NCI-H524 treated with DMSO at 0.1 percent for 48 hours (cell line): Measurements from ENCODE around the gene USP2.
"Not testable (repeated sequence)": the region's sequence is repeated elsewhere in the genome, so short reads cannot be mapped to it uniquely, and the experiment has no call there.

Experiments
- DNase-seq: peaks from one replicate; lab custom pipeline; 2025; lab: John Stamatoyannopoulos, UW

The USP2 gene

DNA sequence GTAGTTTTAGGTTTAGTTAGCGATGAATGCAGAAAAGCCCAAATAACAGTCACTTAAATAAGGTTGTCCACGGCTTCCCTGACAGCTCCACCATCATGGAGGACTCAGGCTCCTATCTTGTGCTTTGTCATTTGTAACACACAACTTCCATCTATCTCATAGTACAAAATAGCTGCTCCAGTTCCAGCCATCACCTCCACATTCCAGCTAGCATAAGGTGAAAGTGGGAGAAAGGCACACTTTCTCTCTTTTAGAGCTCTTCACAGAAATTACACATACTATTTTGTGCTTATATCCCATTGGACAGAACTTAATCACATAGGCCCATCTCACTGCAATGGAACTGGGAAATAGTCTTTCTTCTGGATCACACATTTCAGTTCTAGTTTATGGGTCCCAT, 32.8 kb upstream of the USP2 start:
- no peak for DNase-seq

DNA sequence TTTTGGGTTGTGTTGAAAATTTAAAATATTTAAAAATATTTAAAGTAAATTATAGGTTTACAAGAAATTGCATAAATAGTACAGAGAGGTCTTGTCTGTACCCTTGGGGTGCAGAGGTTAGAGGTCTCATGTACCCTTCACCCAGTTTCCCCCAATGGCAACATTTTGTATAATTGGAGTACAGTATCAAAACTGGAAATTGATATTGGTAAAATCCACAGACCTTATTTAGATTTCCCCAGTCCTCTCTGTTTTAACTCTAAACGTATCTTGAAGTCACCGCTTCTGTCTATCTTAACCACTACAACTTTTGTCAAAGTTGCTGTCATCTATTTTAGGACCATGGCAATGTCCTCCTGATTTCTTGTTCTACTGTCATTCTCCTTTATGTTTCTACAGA, 30.6 kb upstream of the USP2 start:
- no peak for DNase-seq

DNA sequence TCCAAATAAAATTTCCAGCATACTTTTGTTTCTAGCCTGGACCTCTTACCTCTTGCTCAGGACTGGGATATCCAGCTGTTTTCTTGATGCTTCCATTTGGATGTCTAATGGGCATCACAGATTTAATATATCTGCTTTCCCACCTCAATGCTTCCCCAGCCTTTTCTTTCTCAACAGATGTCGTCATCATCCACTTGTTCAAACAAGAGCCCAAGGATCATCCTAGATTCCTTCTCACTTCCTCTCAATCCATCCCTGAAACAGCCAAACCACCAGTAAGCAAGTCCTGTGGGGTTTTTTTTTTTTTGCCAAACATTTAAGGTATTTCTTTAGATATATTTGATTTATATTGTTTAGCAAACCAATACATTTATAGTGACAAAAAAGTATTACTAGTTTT, 29.0 kb upstream of the USP2 start:
- DNase-seq, result no peak

DNA sequence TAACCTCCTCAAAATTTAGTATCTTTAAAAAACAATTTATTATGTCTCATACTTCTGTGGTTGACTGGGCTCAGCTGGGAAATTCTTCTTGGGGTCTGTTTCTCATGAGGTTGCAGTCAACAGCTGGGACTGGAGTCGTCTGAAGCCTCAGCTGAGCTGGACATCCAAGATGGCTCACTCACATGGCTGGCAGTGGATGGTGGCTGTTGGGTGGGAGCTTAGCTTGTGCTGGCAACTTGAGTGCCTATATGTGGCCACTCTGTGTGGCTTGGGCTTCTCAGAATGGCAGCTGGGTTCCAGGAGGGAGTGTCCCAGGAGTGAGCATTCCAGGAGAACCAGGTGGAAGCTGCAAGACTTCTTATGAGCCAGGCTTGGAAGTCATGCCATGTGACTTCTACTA, 28.2 kb upstream of the USP2 start:
- no peak for DNase-seq

DNA sequence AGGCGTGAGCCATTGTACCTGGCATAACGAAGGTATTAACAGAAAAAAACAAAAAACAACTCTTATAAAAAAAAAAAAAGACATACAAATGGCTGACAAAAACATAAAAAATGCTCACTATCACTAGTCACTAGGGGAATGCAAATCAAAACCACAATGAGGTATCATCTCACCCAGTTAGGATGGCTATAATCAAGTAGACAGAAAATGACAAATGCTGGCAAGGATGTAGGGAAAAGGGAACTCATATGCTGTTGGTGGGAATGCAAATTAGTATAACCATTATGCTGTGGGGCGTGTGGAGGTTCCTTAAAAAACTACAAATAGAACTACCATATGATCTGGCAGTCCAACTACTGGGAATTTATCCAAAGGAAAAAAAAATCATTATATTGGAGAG, 24.5 kb upstream of the USP2 start:
- no peak for DNase-seq

DNA sequence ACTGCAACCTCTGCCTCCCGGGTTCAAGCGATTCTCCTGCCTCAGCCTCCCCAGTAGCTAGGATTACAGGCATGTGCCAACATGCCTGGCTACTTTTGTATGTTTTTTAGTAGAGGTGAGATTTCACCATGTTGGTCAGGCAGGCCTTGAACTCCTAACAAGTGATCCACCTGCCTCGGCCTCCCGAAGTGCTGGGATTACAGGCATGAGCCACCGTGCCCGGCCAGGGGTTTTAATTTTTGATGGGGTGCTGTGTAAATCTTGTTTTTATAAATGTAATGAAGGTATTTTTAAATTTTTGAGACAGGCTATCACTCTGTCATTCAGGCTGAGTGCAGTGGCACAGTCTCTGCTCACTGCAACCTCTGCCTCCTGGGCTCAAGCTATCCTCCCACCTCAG, 24.0 kb upstream of the USP2 start:
- DNase-seq, result not testable (repeated sequence)

DNA sequence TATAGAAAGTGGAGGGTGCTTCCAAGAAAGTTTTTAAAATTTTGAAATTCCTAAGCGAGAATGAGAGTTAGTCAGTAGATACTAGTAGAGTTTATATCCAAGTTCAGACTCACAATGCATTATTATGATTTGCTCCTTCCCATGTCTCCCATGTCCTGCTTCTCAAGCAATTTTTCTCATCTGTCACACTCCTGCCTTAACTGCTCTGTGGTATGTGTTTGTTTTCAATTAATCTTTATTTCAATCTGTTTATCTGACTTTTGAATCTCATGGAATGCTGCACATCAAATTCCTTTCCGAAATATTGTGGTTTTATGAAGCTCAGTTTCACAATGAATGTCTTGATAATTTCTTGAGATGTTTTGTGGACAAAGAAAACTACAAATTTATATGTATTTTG, 23.4 kb upstream of the USP2 start:
- DNase-seq, result no peak

DNA sequence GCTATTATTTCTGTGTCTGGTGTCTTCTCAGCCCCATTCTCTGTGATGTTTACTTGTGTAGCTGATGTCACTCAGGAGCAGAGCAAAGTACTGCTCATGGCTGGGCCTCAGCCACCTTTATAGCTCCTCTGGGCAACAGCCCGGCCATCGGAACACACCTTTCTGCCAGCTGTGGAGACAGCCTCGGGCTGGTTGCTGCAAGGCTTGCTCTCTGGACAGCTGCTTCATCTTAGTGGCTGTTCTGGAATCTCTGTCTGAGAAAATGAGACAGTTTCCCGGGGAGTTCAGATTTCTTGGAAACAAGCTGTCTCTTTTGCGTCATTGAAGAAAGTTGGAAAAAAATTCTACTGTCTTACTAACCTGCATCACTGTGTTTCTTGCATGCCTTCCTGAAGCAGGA, 21.5 kb upstream of the USP2 start:
- DNase-seq, result no peak

DNA sequence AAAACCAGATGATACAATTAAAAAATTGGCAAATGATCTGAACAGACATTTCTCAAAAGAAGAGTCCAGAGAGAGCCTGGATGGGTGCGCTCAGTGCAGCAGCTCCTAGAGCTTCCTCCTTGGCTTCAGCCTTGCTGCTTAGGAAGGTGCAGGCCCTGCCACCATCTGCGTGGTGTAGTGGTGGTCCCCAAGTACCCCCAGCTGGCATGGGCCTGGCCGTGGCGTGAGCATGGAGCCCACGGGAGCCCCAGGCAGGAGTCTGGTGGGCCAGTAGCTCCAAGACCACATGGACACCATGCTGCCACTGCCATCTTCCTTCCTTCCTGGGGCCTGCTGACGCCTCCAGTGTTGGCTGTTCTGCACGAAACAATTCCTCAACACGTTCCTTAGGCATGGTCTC, 21.0 kb upstream of the USP2 start:
- no peak for DNase-seq

DNA sequence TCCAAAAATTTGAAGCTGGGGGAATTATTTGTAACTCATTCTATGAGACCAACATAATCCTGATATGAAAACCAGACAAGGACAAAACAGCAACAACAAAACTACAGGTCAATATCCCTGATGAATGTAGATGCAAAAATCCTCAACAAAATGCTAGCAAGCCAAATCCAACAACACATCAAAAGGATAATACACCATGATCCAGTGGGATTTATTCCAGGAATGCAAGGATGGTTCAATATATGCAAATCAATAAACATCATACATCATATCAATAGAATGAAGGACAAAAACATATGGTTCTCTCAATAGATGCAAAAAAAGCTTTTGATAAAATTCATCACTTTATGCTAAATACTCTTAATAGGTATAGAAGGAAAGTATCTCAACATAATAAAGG, 19.4 kb upstream of the USP2 start:
- DNase-seq, result no peak

DNA sequence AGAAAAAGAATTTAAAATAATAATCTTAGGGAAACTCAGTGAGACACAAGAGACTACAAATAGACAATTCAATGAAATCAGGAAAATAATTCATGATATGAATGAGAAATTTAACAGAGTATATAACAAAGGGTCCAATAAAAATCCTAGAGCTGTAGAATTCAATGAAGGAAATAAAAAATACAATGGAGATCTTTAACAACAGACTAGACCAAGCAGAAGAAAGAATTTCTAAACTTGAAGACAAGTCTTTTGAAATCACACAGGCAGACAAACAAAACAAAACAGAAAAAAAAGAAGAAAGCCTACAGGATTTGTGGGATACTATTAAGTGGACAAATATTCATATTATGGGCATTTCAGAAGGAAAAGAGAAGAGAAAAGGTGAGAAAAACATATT, 16.2 kb upstream of the USP2 start:
- DNase-seq, result no peak

DNA sequence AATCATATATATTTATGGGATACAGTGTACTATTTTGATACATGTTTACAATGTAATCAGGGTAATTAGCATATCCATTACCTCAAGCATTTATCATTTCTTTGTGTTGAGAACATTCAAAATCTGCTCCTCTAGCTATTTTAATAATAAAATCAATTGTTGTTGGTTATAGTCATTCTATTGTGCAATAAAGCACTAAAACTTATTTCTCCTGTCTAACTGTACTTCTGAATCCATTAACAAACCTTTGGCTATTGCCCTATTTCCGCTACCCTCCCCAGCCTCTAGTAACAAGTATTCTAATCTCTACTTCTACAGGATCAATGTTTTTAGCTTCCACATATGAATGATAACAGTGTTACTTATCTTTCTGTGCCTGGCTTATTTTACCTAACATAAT, 15.3 kb upstream of the USP2 start:
- DNase-seq, result no peak

DNA sequence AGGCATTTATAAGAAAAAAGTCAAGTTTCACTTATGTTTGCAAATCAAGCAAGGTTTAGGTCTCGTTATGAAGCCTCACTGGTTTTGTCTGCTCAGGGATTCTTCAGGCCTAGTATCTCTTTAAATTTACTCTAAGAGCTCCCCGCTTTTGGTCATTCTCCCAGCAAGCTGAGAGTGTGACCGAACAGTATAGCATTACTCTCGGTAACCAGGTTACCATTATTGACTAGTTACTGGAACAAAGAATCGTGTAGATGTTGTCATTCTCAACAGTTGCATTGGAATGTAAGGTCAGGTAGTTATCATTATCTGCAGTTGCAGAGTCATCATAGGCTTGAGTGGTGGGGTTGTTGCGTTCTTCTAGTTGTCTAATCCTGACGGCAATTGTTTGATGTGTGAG, 9.8 kb upstream of the USP2 start:
- DNase-seq, result no peak

DNA sequence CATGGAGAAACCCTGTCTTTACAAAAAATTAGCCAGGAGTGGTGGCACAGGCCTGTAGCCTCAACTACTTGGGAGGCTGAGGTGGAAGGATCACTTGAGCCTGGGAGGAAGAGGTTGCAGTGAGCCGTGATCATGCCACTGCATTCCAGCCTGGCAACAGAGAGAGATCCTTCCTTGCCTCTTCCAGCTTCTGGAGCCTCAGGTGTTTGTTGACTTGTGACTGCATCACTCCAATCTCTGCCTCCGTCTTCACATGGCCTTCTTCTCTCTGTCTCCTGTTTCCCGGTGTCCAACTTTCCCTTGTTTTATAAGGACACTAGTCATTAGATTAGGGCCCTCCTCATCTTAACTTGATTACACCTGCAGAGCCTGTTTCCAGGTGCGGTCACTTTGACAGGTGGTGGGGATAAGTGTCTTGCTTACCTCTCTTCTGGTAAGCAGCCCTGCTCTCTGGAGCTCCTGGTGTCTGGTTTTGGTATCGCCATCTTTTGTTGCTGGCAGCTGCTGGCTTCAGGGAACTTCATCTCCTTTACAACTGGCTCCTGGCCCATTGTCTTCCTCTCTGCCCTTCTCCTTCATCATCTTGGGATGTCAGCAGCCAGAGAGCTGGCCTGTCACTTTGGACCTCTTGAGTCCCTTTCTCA, 8.2 kb upstream of the USP2 start:
- no peak for DNase-seq

DNA sequence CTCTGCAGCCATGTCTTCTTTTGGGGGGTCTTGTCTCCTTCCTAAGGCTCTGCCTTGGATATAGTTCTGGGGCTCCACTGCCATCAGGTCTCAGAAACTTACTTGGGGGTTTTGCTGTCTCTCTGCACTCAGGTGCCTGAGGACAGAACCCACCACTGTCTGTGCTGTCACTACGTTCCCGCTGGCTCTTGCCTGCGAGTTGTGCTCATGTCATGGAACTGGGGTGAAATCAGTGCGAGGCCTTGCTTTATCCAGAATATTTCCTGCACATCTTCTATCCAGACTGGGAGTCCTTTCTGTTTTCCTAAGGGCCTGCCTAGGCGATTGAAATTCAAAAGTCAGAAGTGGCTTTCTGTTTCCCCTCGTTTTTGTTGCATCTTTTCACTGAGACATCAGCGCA, 6.6 kb upstream of the USP2 start:
- no peak for DNase-seq

DNA sequence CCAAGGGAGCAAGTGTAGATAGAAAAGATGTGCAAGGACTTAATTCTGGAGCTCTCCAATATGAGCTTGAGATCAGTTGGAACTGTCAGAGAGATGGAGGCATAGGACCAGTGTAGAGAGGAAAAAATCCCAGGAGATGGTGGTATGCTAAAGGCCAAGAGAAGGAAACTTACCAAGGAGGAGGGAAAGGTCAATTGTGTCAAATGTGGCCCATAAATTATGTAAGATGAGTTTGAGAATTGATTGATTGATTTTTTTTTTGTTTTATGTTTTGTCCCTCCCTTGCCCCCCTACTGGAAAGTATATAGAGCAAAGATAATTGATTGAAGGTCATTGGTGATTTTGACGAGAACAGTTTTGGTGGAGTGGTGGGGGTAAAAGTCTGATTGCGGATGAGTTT, 2.8 kb upstream of the USP2 start:
- no peak for DNase-seq

DNA sequence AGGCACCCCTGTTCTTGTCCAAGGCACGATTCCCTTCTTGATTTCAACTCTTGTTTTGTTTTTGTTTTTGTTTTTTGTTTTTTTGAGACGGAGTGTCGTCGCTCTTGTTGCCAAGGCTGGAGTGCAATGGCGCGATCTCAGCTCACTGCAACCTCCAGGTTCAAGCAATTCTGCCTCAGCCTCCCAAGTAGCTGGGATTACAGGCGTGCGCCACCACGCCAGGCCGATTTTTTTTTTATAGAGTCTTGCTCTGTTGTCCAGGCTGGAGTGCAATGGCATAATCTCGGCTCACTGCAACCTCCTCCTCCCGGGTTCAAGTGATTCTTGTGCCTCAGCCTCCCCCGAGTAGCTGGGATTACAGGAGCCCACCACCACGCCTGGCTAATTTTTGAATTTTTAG, 1.0 kb upstream of the USP2 start:
- not testable (repeated sequence) for DNase-seq

DNA sequence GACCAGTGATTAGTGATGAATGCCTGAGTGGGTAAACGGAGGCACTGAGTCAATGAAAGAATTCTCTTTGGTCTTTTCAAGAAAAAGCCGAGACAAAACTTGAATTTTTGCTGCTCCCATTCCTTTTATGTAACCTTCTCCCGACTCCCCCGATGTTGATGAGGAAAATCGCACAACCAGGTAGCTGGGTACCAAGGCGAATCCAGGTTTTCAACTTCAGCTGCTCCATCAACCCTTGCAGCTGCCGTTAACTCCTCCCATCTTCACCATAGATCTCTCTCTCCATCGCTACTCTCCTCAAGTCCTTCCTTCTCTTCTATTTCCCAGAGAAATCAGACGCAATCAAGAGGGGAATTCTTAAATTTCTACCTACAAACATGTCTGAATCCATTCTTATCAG, 611 bp upstream of the USP2 start:
- no peak for DNase-seq

DNA sequence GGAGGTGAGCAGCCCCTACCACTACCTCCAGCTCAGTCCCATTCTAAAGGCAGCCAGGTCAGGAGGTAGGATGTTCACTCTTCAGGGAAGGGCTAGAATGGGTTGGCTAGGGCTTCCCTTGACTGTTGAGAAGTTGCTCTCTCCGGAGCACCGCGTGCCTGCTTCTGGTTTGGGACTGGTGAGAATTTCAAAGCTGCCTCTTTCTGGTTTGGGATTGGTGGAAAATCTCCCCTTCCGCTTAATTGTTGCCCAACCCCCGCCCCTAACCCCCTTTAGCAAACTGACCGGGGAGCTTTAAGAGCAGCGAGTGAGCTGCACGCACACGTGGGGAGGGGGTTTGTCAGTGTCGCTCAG, 686 bp downstream of the USP2 start:
- no peak for DNase-seq

DNA sequence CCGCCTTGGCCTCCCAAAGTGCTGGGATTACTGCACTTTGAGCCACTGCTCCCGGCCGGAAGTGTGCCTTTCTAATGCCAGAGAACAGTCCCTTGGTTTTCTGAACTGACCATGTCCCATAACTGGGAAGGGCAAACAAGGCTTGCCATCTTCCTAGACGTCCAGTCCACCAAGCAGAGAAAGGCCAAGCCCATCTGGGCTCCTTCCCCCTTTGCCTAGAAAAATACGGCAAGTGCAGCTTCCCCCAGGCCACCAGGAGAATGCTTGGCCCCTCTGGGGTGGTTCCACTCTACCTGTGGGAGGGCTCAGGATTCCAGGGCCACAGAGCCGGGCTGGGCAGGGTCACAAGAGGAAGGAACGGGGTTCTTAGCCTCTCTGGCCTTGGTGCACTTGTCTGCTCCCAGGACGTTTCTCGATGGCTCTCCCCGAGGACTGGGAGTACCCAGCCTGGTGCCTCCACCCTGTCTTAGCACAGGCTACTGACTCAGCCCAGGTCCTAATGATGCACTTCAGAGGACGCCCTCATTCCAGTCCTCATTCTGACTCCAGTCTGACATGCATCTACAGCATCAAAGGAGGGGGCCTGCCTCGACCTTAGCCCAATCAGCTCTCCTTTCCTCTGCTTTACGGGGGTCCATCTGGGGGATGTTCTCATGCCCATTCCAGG, 1.2 kb downstream of the USP2 start:
- DNase-seq, result no peak

DNA sequence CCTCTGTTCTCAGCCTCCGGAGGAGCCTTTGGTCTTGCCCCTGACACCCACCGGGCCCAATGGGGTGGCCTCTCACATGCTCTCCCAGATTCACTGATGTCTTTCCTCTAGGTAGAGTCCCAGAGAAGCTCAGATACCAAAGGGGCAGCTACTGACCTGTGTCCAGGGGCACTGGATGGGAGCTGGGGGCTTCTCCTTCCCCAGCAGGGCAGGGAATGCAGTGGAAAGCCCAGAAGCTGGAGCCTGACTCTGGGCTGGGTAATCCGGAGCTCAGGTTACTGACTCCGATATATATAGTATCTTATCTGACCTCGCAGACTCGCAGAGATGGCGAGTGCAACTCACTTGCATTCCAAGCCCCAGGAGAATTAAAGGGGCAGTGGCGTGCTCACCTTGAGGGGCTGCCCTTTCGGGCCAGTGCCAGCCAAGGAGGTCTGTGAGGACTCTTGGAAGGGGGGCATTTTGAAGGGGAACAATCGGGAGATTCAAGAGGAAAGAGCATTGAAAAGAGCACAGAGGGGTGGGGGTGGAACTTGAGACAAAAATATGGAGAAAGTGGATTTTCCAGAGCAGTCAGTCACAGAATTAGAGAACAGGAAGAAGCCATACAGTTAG, 2.5 kb downstream of the USP2 start:
- DNase-seq, result no peak

DNA sequence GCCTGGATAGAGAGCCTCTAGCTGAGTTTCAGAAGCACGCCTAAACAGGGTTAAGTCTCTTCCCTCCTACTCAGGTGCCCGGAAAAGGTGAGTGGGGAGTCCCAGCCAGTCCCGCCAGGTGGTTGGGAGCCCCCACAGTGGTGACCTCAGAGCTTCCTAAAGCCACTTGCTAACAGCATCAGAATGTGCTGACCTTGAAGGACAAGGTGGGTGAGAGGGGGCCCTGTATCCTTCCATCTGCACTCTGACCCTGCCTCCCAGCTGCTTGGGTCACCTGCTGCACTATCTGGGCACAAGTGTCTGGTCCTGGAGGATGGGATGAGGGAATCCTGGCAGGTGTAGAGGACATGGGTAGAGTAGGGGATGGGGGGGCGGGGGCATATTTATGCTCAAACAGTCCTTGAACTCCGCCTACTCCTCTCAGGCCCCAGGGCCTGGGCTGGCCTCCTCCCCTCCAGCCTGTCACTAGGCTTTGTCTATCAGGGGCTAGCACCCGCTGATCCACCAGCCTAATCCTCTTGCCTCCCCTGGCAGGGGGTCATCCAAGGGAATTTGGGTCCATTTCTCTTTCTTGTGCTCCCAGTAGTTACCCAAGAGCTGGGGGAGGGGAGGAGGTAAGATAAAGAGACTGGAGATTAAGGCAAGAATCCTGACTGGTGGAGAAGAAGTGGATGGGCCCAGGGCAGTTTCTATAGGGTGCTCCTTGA, 3.4 kb downstream of the USP2 start:
- DNase-seq, result no peak

DNA sequence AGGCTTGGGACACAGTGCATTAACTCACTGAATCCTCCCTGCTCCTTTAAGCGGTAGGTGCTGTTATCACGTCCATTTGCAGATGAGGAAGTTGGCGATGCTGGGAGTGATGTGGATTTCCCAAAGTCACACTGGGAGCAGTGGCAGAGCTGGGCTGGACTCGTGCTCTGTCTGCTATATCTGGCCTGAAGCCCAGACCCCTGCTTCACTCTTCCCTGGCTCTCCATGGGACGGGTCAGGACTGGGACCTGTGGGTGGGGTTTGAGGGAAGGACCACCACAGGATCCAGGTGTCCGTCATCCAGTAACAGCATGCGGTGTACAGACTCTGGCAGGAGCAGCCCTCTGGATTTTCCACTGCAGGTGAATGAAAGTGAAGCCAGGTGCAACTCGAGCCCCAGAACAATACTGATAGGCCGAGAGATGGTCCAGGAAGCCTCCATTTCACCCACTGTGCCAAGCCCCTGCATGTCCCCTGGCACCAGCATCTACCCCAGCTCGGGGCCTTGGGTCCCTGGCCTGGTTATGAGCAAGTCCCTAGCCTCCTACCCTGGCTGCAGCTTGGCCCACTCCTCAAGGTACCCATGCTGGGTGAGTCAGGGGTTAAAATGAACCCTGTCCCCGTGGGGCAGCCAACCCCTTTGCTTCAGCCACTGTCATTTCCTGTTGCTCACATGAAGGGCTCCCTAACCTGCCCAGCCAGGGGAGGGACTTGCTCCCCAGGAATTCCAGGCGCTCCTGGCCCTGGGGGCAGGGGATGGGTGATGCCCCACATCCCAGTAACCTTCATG, 4.2 kb downstream of the USP2 start:
- DNase-seq, result no peak
